Measurements from ENCODE around the gene DEFB126.

Gene DEFB126

DNA sequence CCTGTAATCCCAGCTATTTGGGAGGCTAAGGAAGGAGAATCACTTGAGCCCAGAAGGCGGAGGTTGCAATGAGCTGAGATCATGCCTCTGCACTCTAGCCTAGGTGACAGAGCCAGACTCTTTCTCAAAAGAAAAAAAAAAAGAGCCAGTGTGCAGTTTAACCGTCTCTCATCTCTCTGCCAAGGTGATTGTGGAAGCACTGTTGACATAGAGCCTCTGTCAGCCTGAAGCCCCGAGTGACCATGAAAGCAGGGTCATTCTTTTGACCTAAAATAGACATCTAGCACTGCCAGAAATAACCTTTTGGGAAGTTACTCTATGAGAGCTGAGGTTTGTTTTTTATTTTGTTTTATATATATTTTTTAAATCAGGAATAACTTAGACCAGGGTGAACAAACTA lies 22.2 kb downstream of the DEFB126 start:
- no peaks in the 10 kb centered on the region for H3K4me1 ChIP-seq
- no peak overlapping the region for H3K4me3 ChIP-seq (ENCODE audit: low read depth, low read length)
- H3K36me3 ChIP-seq: no peaks in the 10 kb centered on the region
- no peaks in the 10 kb centered on the region for H3K9me3 ChIP-seq
- DNase-seq: no peak
- TF ChIP-seq, protein P1, sequence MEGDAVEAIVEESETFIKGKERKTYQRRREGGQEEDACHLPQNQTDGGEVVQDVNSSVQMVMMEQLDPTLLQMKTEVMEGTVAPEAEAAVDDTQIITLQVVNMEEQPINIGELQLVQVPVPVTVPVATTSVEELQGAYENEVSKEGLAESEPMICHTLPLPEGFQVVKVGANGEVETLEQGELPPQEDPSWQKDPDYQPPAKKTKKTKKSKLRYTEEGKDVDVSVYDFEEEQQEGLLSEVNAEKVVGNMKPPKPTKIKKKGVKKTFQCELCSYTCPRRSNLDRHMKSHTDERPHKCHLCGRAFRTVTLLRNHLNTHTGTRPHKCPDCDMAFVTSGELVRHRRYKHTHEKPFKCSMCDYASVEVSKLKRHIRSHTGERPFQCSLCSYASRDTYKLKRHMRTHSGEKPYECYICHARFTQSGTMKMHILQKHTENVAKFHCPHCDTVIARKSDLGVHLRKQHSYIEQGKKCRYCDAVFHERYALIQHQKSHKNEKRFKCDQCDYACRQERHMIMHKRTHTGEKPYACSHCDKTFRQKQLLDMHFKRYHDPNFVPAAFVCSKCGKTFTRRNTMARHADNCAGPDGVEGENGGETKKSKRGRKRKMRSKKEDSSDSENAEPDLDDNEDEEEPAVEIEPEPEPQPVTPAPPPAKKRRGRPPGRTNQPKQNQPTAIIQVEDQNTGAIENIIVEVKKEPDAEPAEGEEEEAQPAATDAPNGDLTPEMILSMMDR (IDR thresholded peaks at IDR 0.05; ENCODE audit: low read depth, low read length): no peak
- no peaks in the 10 kb centered on the region for H3K27me3 ChIP-seq

DNA sequence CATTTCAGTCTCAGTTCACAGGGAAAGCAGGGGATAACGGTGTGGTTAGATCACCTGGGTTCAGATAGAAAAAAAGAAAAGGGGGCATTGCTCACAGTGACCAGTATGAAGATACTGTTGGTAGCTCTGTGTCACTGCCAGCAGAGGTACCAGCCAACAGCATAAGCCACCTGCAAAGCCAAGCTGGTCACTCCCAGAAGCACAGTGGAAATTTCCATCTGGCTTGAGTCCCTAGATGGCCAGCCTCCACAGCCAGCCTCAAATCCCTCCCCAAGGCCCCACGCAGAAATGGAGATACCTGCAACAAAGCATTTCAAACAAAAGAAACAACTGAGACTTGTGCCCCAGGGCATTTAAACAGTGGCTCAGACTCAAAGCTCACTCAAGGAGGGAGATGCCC lies 26.5 kb downstream of the DEFB126 start:
- TF ChIP-seq, protein P1 (IDR thresholded peaks at IDR 0.05; ENCODE audit: low read depth, low read length): no peak
- no peak overlapping the region for H3K4me3 ChIP-seq (ENCODE audit: low read depth, low read length)
- H3K9me3 ChIP-seq: no peaks in the 10 kb centered on the region
- H3K27me3 ChIP-seq: no peaks in the 10 kb centered on the region; the same call in 1 of the 2 replicates
- no peak for DNase-seq
- no peaks in the 10 kb centered on the region for H3K36me3 ChIP-seq
- no peaks in the 10 kb centered on the region for H3K4me1 ChIP-seq

DNA sequence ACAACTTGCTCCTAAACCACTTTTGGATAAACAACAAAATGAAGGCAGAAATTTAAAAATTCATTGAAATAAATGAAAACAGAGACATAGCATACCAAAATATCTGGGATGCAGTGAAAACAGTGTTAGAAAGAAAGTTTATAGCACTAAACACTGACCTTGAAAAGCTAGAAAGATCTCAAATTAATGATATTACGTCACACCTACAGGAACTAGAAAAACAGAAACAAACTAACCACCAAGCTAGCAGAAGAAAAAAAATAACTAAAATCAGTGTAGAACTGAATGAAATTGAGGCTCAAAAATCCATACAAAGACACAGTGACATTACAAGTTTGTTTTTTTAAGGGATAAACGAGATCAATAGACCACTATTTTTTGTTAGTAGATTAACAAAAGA lies 41.9 kb downstream of the DEFB126 start:
- Histone ChIP-seq H3K9me3 (no peaks in the 10 kb centered on the region), H3K27me3 (no peaks in the 10 kb centered on the region), H3K4me1 (no peaks in the 10 kb centered on the region), H3K36me3 (no peaks in the 10 kb centered on the region), H3K4me3 (ENCODE audit: low read depth, low read length) (no peak overlapping the region)
- TF ChIP-seq, protein P1 (IDR thresholded peaks at IDR 0.05; ENCODE audit: low read depth, low read length): no peak
- DNase-seq: no peak

DNA sequence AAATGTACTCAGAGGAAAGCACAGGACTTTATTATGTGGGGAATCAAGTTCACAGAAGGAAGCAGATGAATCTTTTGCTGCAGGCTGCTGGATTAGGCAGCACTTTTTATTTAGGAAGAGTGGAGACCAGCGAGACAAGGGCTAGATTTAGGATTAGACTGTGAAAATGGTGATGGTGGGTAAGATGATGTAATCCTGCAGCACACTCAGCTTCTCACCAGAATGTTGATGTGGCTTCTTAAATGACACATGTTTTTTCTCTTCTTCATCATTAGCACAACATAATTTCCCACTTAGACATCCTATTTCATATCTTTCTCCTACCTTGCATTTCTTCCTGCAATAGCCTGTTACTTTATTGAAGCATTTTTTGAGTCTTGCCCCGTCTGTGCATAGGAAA lies 45.3 kb downstream of the DEFB126 start:
- no peaks in the 10 kb centered on the region for H3K27me3 ChIP-seq
- H3K4me1 ChIP-seq: no peaks in the 10 kb centered on the region
- no peak overlapping the region for H3K4me3 ChIP-seq (ENCODE audit: low read depth, low read length)
- TF ChIP-seq, protein P1 (IDR thresholded peaks at IDR 0.05; ENCODE audit: low read depth, low read length): no peak
- no peak for DNase-seq
- H3K36me3 ChIP-seq: no peaks in the 10 kb centered on the region
- no peaks in the 10 kb centered on the region for H3K9me3 ChIP-seq

DNA sequence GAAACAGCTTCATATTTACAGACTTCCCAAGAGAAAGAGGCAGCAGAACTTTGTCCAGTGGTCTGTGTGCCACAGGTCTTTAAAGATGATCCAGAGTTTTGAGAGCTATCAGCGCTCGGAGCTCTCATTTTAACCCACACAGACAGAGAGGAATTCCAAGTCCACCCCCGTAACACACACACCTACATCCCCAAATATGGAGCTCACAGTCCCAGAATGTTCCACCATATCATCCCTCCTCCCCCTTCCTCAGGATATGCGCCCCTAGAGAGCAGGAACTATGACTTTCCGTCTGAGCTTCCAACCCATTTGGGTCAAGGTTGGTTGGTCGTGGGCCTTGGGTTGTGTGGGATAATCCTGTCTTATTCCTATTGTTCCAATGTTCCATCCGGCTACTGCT lies 47.2 kb downstream of the DEFB126 start, which contains the start of gene DEFB128:
Gene DEFB128, minus strand, starts transcription at position 101 of the 400 bp plus-strand sequence. Its CDS starts 88 bp downstream, at position 13.
- H3K27me3 ChIP-seq: no peaks in the 10 kb centered on the region
- no peaks in the 10 kb centered on the region for H3K9me3 ChIP-seq
- H3K36me3 ChIP-seq: no peaks in the 10 kb centered on the region
- TF ChIP-seq, protein P1 (IDR thresholded peaks at IDR 0.05; ENCODE audit: low read depth, low read length): no peak
- no peak within 1 kb of the TSS for H3K4me3 ChIP-seq (ENCODE audit: low read depth, low read length)
- H3K4me1 ChIP-seq: no peaks in the 10 kb centered on the region
- no peak for DNase-seq
